Measurements from ENCODE around the gene ESYT3. TPM values are rescaled to one million over a fixed set of nuclear protein-coding genes. Genes with fewer than 3 reads are reported as not detected.

ESYT3 gene
- total and polyA plus RNA-seq, 2 of the 8 experiments (the other 6 are each of a cell fraction or from before 2014, with no cell fraction given) = 4.4 to 7.3 TPM

DNA sequence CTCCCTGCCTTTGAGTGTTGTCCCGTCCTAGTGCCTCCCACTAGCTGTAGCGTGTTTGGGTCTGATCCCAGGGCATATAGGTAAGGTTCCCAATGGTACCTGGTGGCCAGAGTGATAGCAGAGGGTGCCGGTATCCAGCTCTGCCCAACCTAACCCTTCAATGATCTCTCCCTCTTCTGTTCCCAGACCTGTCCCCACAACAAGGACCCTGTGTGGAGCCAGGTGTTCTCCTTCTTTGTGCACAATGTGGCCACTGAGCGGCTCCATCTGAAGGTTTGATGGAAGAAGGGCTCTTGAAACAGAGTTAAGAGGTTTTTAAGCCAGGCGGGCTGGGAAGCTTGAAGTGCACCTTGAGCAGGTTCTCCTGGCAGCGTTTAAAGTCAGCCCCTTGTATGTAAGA lies 35.5 kb downstream of the ESYT3 start (continued):
- TF ChIP-seq, protein P1, sequence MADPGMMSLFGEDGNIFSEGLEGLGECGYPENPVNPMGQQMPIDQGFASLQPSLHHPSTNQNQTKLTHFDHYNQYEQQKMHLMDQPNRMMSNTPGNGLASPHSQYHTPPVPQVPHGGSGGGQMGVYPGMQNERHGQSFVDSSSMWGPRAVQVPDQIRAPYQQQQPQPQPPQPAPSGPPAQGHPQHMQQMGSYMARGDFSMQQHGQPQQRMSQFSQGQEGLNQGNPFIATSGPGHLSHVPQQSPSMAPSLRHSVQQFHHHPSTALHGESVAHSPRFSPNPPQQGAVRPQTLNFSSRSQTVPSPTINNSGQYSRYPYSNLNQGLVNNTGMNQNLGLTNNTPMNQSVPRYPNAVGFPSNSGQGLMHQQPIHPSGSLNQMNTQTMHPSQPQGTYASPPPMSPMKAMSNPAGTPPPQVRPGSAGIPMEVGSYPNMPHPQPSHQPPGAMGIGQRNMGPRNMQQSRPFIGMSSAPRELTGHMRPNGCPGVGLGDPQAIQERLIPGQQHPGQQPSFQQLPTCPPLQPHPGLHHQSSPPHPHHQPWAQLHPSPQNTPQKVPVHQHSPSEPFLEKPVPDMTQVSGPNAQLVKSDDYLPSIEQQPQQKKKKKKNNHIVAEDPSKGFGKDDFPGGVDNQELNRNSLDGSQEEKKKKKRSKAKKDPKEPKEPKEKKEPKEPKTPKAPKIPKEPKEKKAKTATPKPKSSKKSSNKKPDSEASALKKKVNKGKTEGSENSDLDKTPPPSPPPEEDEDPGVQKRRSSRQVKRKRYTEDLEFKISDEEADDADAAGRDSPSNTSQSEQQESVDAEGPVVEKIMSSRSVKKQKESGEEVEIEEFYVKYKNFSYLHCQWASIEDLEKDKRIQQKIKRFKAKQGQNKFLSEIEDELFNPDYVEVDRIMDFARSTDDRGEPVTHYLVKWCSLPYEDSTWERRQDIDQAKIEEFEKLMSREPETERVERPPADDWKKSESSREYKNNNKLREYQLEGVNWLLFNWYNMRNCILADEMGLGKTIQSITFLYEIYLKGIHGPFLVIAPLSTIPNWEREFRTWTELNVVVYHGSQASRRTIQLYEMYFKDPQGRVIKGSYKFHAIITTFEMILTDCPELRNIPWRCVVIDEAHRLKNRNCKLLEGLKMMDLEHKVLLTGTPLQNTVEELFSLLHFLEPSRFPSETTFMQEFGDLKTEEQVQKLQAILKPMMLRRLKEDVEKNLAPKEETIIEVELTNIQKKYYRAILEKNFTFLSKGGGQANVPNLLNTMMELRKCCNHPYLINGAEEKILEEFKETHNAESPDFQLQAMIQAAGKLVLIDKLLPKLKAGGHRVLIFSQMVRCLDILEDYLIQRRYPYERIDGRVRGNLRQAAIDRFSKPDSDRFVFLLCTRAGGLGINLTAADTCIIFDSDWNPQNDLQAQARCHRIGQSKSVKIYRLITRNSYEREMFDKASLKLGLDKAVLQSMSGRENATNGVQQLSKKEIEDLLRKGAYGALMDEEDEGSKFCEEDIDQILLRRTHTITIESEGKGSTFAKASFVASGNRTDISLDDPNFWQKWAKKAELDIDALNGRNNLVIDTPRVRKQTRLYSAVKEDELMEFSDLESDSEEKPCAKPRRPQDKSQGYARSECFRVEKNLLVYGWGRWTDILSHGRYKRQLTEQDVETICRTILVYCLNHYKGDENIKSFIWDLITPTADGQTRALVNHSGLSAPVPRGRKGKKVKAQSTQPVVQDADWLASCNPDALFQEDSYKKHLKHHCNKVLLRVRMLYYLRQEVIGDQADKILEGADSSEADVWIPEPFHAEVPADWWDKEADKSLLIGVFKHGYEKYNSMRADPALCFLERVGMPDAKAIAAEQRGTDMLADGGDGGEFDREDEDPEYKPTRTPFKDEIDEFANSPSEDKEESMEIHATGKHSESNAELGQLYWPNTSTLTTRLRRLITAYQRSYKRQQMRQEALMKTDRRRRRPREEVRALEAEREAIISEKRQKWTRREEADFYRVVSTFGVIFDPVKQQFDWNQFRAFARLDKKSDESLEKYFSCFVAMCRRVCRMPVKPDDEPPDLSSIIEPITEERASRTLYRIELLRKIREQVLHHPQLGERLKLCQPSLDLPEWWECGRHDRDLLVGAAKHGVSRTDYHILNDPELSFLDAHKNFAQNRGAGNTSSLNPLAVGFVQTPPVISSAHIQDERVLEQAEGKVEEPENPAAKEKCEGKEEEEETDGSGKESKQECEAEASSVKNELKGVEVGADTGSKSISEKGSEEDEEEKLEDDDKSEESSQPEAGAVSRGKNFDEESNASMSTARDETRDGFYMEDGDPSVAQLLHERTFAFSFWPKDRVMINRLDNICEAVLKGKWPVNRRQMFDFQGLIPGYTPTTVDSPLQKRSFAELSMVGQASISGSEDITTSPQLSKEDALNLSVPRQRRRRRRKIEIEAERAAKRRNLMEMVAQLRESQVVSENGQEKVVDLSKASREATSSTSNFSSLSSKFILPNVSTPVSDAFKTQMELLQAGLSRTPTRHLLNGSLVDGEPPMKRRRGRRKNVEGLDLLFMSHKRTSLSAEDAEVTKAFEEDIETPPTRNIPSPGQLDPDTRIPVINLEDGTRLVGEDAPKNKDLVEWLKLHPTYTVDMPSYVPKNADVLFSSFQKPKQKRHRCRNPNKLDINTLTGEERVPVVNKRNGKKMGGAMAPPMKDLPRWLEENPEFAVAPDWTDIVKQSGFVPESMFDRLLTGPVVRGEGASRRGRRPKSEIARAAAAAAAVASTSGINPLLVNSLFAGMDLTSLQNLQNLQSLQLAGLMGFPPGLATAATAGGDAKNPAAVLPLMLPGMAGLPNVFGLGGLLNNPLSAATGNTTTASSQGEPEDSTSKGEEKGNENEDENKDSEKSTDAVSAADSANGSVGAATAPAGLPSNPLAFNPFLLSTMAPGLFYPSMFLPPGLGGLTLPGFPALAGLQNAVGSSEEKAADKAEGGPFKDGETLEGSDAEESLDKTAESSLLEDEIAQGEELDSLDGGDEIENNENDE (IDR thresholded peaks at IDR 0.05; ENCODE audit: insufficient replicate concordance, low read length) = no peak
- TF ChIP-seq EGR1 (IDR thresholded peaks at IDR 0.05; ENCODE audit: borderline replicate concordance, low read depth, low read length) = no peak
- no peak for TF ChIP-seq CREB1 (IDR thresholded peaks at IDR 0.05)

All from H1 (cell line).